Neural cell (in vitro differentiated cells): Measurements from ENCODE around the gene WWC2. TPM values are rescaled to one million over a fixed set of nuclear protein-coding genes. Genes with fewer than 3 reads are reported as not detected.

Source experiments
- H2AFZ ChIP-seq: fragments of 200-600, 300-800 bp; sonication (generic), shearing (Covaris generic); 2 replicates; pipeline ENCODE4 v1.6.0; 2014; ENCODE audit warnings: low read depth, mild to moderate bottlenecking, antibody characterized with exemption, low read length, moderate library complexity
- H3F3A ChIP-seq: fragments of 200-600 bp; shearing (Covaris generic); 2 replicates; pipeline ENCODE4 v1.6.1; 2016; ENCODE audit warnings: mild to moderate bottlenecking, moderate library complexity, mixed read lengths, antibody characterized with exemption, low read length; ENCODE audit not compliant: insufficient read depth, poor library complexity, severe bottlenecking
- H3K27ac ChIP-seq: fragments of 200-600, 300-800 bp; sonication (generic), shearing (Covaris generic); 2 replicates; pipeline ENCODE4 v1.5.1; 2014; ENCODE audit warnings: mild to moderate bottlenecking, low read length, moderate library complexity
- H3K27me3 ChIP-seq: fragments of 300-800, 200-600 bp; sonication (generic), shearing (Covaris generic); 2 replicates; pipeline ENCODE4 v1.6.0; 2014; ENCODE audit warnings: mild to moderate bottlenecking, low read depth, low read length, moderate library complexity; ENCODE audit not compliant: insufficient read depth
- H3K36me3 ChIP-seq: fragments of 300-800, 200-600 bp; sonication (generic), shearing (Covaris generic); 2 replicates; pipeline ENCODE4 v1.5.1; 2014; ENCODE audit warnings: mild to moderate bottlenecking, antibody characterized with exemption, low read length, moderate library complexity; ENCODE audit not compliant: insufficient read depth
- H3K4me2 ChIP-seq: fragments of 300-800, 200-600 bp; sonication (generic), shearing (Covaris generic); 2 replicates; pipeline ENCODE4 v1.6.0; 2014; ENCODE audit warnings: mild to moderate bottlenecking, low read length
- H3K4me3 ChIP-seq: fragments of 300-800, 200-600 bp; sonication (generic), shearing (Covaris generic); 2 replicates; pipeline ENCODE4 v1.5.1; 2014; ENCODE audit warnings: mild to moderate bottlenecking, low read length, moderate library complexity
- H3K79me2 ChIP-seq: fragments of 200-600 bp; shearing (Covaris generic); replicated peaks from 2 replicates; pipeline ENCODE4 v1.6.0; 2014; ENCODE audit warnings: mild to moderate bottlenecking, low read length, moderate library complexity; ENCODE audit not compliant: insufficient read depth
- H3K9ac ChIP-seq: fragments of 300-800, 200-600 bp; sonication (generic), shearing (Covaris generic); 2 replicates; pipeline ENCODE4 v1.6.1; 2016; ENCODE audit warnings: mild to moderate bottlenecking, low read length, mixed read lengths
- H3K9me2 ChIP-seq: fragments of 200-600 bp; shearing (Covaris generic); 2 replicates; pipeline ENCODE4 v1.6.1; 2016; ENCODE audit warnings: mild to moderate bottlenecking, low read length, mixed read lengths; ENCODE audit not compliant: insufficient read depth
- H3K9me3 ChIP-seq: fragments of 200-600, 300-800 bp; sonication (generic), shearing (Covaris generic); 2 replicates; pipeline ENCODE4 v1.6.1; 2016; ENCODE audit warnings: mild to moderate bottlenecking, mixed run types, low read length, moderate library complexity, mixed read lengths
- H4K20me1 ChIP-seq: fragments of 200-600 bp; shearing (Covaris generic); 2 replicates; pipeline ENCODE4 v1.6.1; 2016; ENCODE audit warnings: mild to moderate bottlenecking, mixed run types; ENCODE audit not compliant: insufficient read depth
- CTCF ChIP-seq: fragments of 450-650 bp; IDR thresholded peaks from 2 replicates; pipeline ENCODE4 v1.5.1; 2014; ENCODE audit warnings: antibody characterized with exemption, mild to moderate bottlenecking, moderate library complexity; ENCODE audit not compliant: poor library complexity, severe bottlenecking
- EP300 ChIP-seq: fragments of 450-650 bp; conservative IDR thresholded peaks from 2 replicates; pipeline ENCODE4 v1.6.1; 2014; ENCODE audit warnings: antibody characterized with exemption, mild to moderate bottlenecking, moderate library complexity; ENCODE audit not compliant: poor library complexity, severe bottlenecking
- EZH2 ChIP-seq: fragments of 200-600, 300-800 bp; shearing (Covaris generic), sonication (generic); IDR thresholded peaks from 2 replicates; pipeline ENCODE4 v1.6.1; 2014; ENCODE audit warnings: antibody characterized with exemption, low read length, borderline replicate concordance, mild to moderate bottlenecking; ENCODE audit not compliant: insufficient read depth, poor library complexity, severe bottlenecking
- MXI1 ChIP-seq: fragments of 450-650 bp; conservative IDR thresholded peaks from 2 replicates; pipeline ENCODE4 v1.6.1; 2014; ENCODE audit warnings: antibody characterized with exemption, mild to moderate bottlenecking; ENCODE audit not compliant: poor library complexity, severe bottlenecking
- POLR2AphosphoS5 ChIP-seq: IDR thresholded peaks from 2 replicates; pipeline ENCODE4 v1.6.1; 2012
- RAD21 ChIP-seq: fragments of 450-650 bp; conservative IDR thresholded peaks from 2 replicates; pipeline ENCODE4 v1.6.1; 2014; ENCODE audit warnings: antibody characterized with exemption, mild to moderate bottlenecking, moderate library complexity
- SMC3 ChIP-seq: fragments of 450-650 bp; conservative IDR thresholded peaks from 2 replicates; pipeline ENCODE4 v1.6.1; 2014; ENCODE audit warnings: antibody characterized with exemption, mild to moderate bottlenecking, moderate library complexity; ENCODE audit not compliant: poor library complexity
- TAF1 ChIP-seq: IDR thresholded peaks from 2 replicates; pipeline ENCODE4 v1.6.1; 2012; ENCODE audit warnings: low read depth
- polyA plus RNA-seq: library from polyadenylated mRNA; depleted of rRNA; stranded (reverse); fragments of >200 nt; gene quantifications from 2 replicates; pipeline ENCODE4 v1.2.3, GENCODE V29; 2014
- TF ChIP-seq, protein P1 (sequence below): IDR thresholded peaks from 2 replicates; pipeline ENCODE4 v1.6.1; 2012; ENCODE audit warnings: borderline replicate concordance

WWC2 gene
- polyA plus RNA-seq, 1 donor from 2014 or later = 5.7 TPM

DNA sequence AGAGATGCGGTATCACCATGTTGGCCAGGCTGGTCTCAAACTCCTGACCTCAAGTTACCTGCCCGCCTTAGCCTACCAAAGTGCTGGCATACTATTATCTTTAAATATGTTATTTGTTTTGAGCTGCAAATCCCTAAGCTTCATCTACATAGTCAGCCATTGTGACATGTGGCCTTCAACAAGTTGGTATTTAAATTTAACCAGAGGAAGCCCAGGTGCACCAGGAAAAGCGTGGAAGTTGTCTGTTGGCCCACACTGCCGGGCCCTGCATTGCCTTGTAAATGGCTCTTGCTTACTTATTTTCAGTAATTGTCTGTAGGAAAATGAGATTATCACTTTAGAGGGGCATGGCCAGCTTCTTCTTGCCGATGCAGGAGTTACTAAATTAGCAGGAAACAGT lies 6.0 kb downstream of the WWC2 start:
- Histone ChIP-seq H3K27me3 (no peaks in the 10 kb centered on the region), H4K20me1 (no peaks in the 10 kb centered on the region), H3K79me2 (peaks cover 29% of the 10 kb centered on the region), H3K9ac (no peak overlapping the region), H3F3A (no peaks in the 10 kb centered on the region), H3K9me3 (no peaks in the 10 kb centered on the region), H3K4me2 (no peak overlapping the region), H3K36me3 (no peaks in the 10 kb centered on the region), H3K9me2 (no peaks in the 10 kb centered on the region), H2AFZ (no peak overlapping the region), H3K27ac (no peak overlapping the region), H3K4me3 (no peak overlapping the region)
- TF ChIP-seq SMC3 (no peak), CTCF (no peak), EZH2 (no peak), RAD21 (no peak), TAF1 (no peak), MXI1 (no peak), EP300 (no peak), POLR2AphosphoS5 (no peak)
- TF ChIP-seq, protein P1, sequence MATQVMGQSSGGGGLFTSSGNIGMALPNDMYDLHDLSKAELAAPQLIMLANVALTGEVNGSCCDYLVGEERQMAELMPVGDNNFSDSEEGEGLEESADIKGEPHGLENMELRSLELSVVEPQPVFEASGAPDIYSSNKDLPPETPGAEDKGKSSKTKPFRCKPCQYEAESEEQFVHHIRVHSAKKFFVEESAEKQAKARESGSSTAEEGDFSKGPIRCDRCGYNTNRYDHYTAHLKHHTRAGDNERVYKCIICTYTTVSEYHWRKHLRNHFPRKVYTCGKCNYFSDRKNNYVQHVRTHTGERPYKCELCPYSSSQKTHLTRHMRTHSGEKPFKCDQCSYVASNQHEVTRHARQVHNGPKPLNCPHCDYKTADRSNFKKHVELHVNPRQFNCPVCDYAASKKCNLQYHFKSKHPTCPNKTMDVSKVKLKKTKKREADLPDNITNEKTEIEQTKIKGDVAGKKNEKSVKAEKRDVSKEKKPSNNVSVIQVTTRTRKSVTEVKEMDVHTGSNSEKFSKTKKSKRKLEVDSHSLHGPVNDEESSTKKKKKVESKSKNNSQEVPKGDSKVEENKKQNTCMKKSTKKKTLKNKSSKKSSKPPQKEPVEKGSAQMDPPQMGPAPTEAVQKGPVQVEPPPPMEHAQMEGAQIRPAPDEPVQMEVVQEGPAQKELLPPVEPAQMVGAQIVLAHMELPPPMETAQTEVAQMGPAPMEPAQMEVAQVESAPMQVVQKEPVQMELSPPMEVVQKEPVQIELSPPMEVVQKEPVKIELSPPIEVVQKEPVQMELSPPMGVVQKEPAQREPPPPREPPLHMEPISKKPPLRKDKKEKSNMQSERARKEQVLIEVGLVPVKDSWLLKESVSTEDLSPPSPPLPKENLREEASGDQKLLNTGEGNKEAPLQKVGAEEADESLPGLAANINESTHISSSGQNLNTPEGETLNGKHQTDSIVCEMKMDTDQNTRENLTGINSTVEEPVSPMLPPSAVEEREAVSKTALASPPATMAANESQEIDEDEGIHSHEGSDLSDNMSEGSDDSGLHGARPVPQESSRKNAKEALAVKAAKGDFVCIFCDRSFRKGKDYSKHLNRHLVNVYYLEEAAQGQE = no peak

DNA sequence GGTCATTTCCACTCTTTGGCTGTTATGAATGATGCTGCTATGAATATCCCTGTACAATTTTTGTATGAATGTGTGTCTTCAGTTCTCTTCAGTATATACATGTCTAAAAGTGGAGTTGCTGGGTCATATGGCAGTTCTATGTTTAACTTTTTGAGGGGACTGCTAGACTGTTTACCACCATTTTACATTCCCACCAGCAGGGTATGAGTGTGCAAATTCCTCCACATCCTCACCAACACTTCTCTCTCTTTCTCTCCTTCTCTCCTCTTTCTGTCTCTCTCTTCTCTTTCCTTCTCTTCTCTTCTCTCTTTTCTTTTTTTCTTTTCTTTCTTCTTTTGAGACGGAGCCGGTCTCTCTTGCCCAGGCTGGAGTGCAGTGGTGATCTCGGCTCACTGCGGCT lies 7.8 kb downstream of the WWC2 start:
- Histone ChIP-seq H3K9me2 (no peaks in the 10 kb centered on the region), H3K36me3 (no peaks in the 10 kb centered on the region), H3F3A (no peaks in the 10 kb centered on the region), H3K27ac (no peak overlapping the region), H3K4me3 (no peak overlapping the region), H2AFZ (no peak overlapping the region), H3K9me3 (no peaks in the 10 kb centered on the region), H3K27me3 (no peaks in the 10 kb centered on the region), H3K9ac (no peak overlapping the region), H4K20me1 (no peaks in the 10 kb centered on the region), H3K4me2 (no peak overlapping the region), H3K79me2 (peaks cover 25% of the 10 kb centered on the region)
- TF ChIP-seq POLR2AphosphoS5 (no peak), MXI1 (no peak), CTCF (no peak), SMC3 (no peak), RAD21 (no peak), EZH2 (no peak), TAF1 (no peak), EP300 (no peak)
- TF ChIP-seq, protein P1 = no peak
